Skin epidermis (tissue), 12 donors: ENCODE data around the gene TMPRSS6.

Experiments used
- H3K27ac ChIP-seq, 21 experiments: fragments of 200-600 bp; sonication (generic) in 11 of 21; one replicate each; pipeline ENCODE4 v1.5.0; 2020; ENCODE audit warnings: mild to moderate bottlenecking in 3 of 21, inconsistent platforms in 2 of 21, moderate library complexity in 2 of 21
- H3K4me3 ChIP-seq, 7 experiments: fragments of 200-600 bp; sonication (generic) in 2 of 7; one replicate each; pipeline ENCODE4 v1.5.0; 2020; ENCODE audit warnings: inconsistent platforms in 2 of 7, mild to moderate bottlenecking in 2 of 7, moderate library complexity in 1 of 7

The TMPRSS6 gene

DNA sequence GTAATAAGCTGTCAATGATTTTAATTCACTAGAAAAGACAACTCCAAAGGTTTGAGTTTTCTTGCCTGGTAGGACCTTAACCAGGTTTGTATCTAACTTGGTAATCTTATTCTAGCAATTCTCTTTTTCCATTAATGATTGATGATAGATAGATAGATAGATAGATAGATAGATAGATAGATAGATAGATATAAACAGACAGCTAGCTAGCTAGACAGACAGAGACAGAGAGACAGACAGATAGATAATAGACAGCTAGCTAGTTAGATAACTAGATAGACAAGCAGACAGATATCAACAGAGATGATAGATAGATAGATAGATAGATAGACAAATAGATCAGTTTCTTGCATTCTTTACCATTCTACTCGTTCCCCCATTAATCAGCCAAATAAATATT is 15.3 kb downstream of the TMPRSS6 start:
- H3K4me3 ChIP-seq = no peak overlapping the region
- H3K27ac ChIP-seq = no peak overlapping the region

DNA sequence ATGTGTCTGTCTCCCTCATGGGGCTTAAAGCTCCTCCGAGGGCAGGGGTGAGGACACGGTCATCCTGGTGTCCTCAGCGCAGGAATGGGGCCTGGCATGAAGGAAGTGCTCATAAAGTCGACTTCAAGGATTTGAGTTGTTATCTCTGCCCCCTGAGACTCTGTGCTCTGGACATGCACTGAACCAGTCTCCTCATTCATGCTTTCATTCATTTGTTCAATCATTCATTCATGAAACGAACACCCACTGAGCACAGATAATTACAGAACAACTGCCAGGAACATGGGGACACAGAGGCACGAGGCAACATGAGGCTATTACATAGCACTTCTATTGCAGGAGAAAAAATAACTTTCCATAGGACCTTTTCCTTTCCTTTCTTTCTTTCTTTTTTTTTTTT is 16.5 kb downstream of the TMPRSS6 start:
- Histone ChIP-seq H3K27ac (no peak overlapping the region), H3K4me3 (no peak overlapping the region)

DNA sequence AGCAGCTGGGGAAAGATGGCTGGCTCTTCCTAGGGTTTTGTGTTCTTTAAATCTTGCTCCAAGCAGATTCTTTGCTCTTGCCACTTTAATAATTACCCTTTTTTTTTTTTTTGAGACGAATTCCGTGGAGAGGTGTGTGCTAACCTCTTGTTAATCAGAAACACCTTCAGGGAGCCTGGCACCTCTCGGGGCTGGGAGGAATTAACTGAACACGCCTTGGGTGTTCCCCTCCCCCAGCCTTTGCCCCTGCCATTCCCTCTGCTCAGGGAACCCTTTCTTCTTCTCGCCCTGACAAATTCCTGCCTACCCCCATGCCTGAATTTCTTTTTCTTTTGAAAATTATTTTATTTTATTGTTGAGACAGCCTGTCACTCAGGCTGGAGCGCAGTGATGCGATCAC is 17.5 kb downstream of the TMPRSS6 start:
- no peak overlapping the region for H3K27ac ChIP-seq
- no peak overlapping the region for H3K4me3 ChIP-seq

DNA sequence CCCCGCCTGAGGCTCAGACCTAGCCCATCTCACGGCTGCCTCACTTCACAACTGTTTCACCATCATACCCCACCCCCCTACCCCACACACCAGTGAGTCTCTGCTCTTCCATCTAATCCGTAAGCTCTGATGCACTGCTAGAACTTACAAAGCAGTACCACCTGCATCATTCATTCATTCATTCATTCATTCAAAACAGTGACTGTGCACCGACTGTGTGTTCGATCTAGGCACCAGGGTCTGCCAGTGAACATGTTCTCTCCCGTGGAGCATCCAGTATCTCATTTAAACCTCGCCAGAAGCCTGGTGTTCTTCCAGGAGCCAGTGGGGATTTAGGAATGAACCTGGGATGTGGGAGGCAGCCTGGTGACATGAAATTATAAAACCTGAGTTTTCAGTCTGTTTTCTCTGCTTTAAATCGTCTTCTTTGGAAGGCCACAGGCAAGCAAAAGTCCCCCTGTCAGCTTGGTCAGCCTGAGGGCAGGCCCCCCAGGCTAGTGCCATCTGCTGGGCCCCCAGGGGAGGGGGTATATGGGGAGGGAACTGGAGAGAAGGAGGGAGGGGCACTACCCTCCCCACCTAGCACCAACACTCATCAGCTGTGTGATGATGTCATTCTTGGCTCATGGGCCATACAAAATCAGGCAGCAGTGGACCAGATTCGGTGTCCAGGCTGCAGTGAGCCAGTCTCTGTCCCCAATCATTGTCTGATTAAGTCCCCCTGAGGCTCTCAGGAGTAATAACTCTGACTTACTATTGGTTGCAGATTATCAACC is 18.4 kb downstream of the TMPRSS6 start:
- Histone ChIP-seq H3K27ac (no peak overlapping the region), H3K4me3 (no peak overlapping the region)

DNA sequence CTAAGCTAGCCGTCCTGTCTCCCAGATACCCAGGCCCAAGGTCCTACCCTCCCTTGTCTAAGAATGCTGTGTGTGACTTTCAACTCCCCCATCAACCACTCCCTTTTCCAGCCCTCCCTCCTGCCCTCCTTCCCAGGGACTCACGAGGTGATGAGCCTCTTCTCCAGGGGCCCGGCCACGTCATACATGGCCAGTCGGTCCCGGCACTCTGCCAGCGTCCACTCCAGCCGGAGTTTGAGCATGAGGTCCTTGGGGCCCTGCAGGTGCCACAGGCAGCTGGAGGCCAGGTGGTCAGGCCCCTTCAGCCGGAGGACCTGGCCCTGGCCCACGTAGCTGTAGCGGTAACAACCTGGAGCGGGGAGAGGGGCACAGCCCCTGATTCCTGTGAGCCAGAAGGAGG is 20.1 kb downstream of the TMPRSS6 start:
- Histone ChIP-seq H3K27ac (no peak overlapping the region), H3K4me3 (no peak overlapping the region)

DNA sequence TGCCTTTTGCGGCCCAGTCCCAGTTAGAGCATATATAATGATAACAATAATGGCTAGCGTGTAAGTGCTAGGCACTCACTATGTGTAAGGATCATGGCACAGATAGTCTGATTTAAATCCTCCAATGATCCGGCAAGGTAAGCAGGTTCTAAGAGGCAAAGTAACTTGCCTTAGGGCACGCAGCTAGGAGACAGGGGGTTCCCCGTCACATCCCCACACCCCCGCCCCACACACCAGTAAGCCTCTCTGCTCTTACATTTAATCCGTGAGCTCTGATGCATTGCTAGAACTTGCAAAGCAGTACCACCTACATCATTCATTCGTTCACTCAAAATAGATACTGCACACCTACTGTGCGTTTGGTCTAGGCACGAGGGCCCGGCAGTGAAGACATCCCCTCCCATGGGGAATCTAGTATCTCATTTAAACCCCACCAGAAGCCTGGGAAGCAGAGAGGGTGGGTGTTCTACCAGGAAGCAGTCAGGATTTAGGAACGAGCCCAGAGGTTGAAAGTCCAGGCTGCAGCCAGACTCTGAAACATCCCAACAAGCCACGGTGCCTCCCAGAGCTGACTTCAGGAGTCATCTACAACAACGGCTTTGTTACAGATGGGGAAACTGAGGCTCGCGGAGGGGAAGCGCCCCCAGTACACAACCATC is 20.6 kb downstream of the TMPRSS6 start:
- H3K4me3 ChIP-seq = no peak overlapping the region
- H3K27ac ChIP-seq = no peak overlapping the region

DNA sequence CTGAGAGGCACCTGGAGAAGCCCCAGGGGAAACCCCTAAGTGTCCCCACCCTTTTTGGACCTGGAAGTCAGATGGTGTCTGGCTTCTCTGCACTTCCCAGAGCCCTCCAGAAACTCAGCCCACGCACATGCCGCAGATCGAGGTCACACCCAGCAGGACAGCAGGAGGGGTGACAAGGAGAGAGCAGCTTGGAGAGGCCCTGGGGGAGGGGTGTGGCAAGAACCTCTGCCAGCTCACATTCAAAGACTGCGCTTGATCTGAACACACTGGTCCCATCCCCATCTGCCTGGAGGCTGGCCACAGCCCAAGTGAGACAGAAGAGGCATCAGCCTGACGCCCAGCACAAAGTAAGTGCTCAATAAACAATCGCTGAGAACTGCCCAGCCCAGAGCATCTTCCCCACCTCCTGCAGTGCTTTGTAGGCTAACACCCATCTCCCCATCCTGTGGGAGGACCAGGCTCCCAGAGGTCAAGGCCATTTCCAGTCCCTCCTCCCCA is 21.4 kb downstream of the TMPRSS6 start:
- Histone ChIP-seq H3K27ac (no peak overlapping the region), H3K4me3 (no peak overlapping the region)

DNA sequence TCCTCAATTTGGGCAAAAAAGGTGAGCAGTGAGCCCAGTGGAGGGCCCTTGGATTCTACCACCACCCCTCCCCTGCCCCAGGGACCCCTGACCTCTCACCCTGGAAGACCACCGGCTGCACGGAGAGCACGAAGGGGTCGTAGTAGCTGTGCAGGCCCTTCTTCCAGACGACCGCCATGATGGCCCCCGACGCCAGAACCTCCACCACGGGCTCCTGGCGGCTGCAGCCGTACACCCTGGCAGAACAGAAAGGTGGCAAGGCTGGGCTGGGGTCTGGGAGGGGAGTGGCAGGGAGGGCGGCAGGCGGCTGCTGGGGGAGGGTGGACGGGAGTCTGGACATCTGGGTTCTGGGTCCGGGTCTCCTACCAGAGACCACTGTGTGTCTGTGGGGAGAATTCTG is 23.3 kb downstream of the TMPRSS6 start:
- H3K27ac ChIP-seq = no peak overlapping the region
- H3K4me3 ChIP-seq = no peak overlapping the region

DNA sequence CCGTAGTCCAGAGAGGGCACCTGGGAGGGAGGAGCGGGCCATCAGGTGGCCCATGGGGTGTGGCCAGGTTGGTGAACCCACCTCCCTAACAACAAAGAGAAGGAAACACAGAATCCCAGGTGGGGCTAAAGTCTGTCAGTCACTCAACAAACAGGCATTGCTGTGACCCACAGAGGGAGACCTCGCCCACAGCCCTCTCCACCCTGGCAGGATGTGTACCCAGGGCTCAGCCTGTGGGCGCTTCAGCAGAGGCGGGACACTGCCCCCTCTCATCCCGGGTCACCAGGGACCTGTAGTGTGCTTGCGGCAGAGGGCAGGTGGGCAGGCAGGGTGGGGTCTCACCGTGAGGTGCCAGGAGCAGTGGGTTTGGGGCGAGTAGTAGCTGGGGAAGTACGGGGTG is 25.1 kb downstream of the TMPRSS6 start:
- Histone ChIP-seq H3K4me3 (no peak overlapping the region), H3K27ac (no peak overlapping the region)

DNA sequence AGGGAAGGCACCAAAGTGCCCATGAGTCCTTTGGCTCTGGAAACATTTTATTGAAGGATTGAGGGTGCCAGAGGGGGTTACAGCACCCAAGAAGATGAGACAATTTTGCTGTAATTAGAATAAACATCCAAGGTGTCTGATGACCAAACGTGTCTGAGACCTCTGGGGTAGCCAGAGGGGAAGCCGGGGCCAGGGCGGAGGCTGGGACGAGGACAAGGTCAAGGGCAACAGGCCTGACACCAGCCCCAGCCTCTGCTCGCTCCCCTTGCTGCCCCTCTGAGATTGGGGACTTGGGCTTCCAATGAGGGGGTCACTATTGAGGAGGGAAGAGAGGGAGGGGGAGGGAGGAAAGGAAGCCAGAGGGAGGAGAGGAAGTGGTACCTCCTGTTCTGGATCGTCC is 25.6 kb downstream of the TMPRSS6 start:
- no peak overlapping the region for H3K4me3 ChIP-seq
- H3K27ac ChIP-seq = no peak overlapping the region

DNA sequence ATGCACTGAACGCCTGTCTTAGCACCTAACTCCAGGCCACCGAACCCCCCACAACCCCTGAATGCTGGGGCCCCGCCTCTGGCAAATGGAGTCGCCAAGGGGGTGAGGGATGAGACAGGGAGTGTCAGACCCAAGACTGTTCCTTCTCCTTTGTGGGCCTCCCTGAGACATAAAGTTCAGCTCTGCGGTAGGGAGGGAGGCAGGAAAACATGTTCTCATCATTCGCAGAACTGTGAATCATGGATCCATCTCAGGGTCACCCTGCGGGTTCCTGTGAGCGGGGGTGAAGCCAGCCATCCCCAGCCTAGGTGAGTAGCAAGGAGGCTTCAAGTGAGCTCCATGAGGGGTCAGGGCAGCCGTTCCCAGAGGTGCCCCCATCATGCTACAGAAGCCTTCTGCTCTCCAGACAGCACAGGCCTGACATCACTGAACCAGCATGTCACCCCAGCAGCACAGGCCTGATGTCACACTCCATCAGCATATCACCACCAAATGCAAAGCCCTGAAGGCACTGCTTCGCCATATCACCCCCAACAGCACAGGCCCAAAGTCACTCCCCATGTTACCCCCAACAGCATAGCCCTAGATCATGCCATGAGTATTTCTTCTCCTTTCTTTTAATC is 27.2 kb downstream of the TMPRSS6 start:
- Histone ChIP-seq H3K4me3 (no peak overlapping the region), H3K27ac (no peak overlapping the region)

DNA sequence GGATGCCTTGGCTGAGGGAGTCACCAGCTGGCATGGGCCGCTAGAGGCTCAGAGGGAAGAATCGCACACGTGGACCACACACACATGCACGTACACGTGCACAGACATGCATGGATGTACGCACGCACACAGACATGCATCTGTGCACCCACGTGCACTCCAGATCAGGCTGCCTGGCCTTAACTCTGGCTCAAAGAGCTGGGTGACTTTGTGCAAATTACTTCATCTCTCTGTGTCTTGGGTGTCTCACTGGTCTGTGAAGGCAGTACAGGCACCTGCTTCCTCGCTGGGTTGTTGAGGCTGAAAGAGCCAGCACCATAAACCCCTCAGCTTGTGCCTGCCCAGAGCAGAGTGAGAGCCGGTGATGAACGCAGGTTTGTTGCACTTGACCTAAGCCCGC is 28.7 kb downstream of the TMPRSS6 start:
- Histone ChIP-seq H3K27ac (peak overlapping the region in 4 of 21 experiments; percentile 27 to 80 (median 54)), H3K4me3 (no peak overlapping the region)

DNA sequence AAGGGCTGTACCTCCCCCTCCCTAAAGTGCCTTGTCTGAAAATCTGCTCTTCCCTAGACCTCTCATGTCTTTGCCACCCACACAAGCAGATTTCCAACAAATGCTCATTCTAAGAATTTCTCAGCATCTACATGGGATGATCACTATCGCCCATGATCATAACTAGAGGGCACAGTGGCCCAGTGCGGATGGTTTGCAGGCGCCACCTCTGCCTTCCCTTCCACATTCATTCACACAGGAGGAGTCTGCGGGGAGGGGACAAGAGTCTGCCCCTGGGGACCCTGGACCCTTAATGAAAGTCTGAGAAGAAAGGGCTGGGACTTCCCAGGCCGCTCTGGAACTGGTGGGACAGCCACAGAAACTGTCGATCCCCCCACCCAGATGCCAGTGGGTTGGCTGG is 29.1 kb downstream of the TMPRSS6 start:
- no peak overlapping the region for H3K4me3 ChIP-seq
- peak overlapping the region in 10 of 21 experiments; percentile 24 to 80 (median 44) for H3K27ac ChIP-seq

DNA sequence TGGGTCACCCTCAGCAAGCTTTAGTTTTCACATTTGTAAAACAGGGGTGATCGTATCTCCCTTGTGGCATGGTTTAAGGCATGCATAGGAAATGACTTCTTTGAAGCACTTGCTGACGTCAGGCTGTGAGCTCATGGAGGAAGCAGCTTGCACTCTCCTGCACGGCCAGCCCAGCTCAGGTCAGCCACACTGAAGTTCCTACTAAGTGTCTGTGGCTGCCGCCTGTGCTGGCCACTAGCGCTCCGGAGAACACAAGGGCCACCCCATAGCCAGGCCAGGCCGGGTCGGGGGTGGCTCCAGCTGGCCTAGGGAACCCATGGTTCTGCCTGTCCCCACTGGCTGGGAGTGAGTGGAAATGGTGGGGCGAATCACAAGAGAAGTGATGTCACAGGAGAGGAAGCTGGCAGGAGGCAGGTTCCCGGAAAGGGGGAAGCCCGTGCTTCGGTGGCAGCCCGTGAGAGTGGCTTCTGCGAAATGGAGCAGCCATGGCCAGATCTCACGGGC is 29.8 kb downstream of the TMPRSS6 start:
- peak overlapping the region in 9 of 21 experiments; percentile 24 to 80 (median 47) for H3K27ac ChIP-seq

DNA sequence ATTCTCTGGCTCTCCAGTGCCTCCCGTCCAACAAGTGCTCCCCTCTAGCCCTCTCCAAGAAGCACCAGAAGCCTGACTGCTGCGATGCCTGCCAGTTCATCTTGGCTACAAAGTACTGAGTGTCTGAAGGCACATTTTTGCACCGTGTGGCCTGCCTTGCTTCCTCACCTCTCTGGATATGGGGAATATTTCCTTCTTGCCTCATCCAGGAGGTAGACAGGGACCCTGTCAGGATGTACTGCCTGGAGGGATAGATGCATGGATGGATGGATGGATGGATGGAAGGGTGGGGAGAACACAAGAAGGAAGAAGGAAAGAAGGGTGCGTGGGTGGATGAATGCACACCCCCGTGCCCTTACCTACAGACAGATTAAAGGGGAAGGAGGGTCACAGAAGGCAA is 30.4 kb downstream of the TMPRSS6 start:
- no peak overlapping the region for H3K4me3 ChIP-seq
- H3K27ac ChIP-seq = peak overlapping the region in 5 of 21 experiments; percentile 12 to 70 (median 67)

More for the DNA sequence above, 29.8 kb downstream of the TMPRSS6 start:
- H3K4me3 ChIP-seq = no peak overlapping the region

DNA sequence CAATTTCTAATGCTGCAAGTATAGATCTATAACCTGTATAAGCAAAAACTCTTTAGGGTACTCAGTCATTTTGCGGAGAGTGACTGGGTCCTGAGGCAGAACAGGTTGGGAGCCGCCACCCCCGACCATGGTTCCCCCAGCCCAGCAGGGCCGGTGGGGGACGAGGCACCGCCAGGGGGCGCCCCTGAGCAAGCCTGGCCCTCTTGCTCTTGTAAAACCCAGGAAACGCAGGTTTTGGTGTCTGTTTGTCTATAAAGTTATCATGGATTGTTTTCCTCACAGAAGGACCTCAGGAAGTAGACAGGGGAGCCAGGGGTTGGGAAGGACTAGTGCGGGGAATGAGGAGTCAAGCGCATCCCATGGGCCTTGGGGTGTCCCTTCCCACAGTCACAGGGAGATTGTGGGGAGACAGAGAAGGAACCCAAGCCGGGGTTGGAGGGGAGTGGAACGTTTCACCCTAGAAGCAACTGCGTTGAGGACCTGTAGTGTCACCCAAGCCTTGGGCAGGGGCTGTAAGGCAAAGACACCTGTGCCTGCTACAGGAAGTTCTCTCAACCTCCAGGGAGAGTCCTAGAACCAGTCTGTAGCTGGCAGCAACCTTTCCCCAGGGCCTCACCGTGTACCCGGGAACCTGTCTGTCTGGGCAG is 31.6 kb downstream of the TMPRSS6 start:
- H3K27ac ChIP-seq = peak overlapping the region in 3 of 21 experiments; percentile 4 to 60 (median 25)
- no peak overlapping the region for H3K4me3 ChIP-seq

DNA sequence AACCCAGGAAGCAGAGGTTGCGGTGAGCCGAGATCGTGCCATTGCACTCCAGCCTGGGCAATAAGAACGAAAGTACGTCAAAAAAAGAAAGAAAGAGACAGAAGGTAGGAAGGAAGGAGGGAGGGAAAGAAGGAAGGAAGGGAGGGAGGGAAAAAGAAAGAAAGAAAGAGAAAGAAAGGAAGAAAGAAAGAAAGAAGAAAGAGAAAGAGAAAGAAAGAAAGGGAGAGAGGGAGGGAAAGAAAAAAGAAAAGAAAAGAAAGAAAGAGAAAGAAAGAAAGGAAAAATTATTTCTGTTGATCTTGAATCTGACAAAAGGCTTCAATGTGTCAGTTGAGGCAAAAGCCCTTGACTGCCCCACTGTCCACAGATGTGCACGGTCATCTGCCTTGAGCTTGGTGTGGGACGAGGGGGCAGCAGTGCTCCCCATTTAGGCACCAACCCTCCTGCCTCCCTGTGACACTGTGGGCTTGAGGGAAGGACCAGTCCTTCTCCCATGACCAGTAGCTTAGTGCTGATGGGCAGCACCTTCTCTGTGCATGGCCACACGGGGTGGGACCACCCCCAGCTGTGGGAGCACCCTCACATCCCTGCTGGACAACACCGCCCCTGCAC is 33.6 kb downstream of the TMPRSS6 start:
- Histone ChIP-seq H3K4me3 (no peak overlapping the region), H3K27ac (no peak overlapping the region)

DNA sequence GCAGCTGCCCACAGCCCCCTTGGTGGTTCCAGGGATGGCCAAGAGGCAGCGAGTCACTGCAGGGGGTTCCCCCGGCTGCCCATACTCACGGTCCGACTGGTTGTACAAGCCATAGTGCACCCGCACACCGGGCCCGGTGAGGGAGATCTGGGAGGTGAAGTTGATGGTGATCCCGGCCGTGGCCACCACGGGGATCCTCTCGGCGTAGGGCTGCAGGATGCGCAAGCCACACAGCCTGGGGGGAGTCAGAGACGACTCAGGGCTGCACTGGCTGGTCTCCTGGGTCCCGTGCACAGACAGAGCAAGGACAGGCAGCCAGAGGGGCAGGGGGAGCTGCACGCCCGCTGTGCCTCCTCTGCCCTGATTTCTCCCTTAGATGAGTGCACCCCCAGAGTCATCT is 34.5 kb downstream of the TMPRSS6 start:
- no peak overlapping the region for H3K27ac ChIP-seq

DNA sequence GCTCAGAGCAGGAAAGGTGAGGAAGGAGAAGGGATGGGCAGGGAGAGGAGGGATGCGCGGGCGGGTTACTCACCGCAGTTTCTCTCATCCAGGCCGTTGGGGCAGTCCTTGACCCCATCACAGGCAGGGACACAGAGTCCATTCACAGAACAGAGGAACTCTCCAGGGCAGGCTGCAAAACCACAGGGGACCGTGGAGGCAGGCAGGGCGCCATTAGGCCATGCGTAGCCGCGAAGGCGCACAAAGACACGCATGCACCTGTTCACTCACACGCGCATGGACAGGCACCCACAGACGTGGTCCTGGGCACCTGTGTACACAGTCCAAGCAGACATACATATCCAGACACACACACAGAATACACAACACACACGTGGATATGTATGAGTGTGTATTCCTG is 35.0 kb downstream of the TMPRSS6 start:
- no peak overlapping the region for H3K4me3 ChIP-seq
- H3K27ac ChIP-seq = no peak overlapping the region

More for the DNA sequence above, 34.5 kb downstream of the TMPRSS6 start:
- H3K4me3 ChIP-seq = no peak overlapping the region

DNA sequence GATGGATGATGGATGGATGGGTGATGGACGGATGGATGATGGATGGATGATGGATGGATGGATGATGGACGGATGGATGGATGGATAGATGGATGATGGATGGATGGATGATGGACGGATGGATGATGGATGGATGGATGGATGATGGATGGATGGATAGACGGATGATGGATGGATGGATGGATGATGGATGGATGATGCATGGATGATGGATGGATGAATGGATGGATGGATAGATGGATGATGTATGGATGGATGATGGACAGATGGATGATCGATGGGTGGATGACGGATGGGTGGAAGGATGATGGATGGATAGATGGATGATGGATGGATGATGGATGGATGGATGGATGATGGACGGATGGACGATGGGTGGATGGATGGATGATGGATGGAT is 36.8 kb downstream of the TMPRSS6 start:
- H3K4me3 ChIP-seq = no peak overlapping the region
- H3K27ac ChIP-seq = no peak overlapping the region
